Measurements from ENCODE around the gene FHIT. TPM values are rescaled to one million over a fixed set of nuclear protein-coding genes. Genes with fewer than 3 reads are reported as not detected.

FHIT gene
- total and polyA plus RNA-seq, 4 donors: 2.1 to 14.7 (median 6.6) TPM

GRCh38 chr3:60839246-60839645, 412.0 kb downstream of the FHIT start:
- H3K36me3 ChIP-seq (ENCODE audit: control insufficient read depth in 4 of 4, insufficient read depth in 3 of 4, low read depth in 1 of 4, low read length in 3 of 4): no peaks in the 10 kb centered on the region
- H3K27me3 ChIP-seq (ENCODE audit: control insufficient read depth in 4 of 4, insufficient read depth in 4 of 4, low read length in 3 of 4): no peaks in the 10 kb centered on the region
- H3K9ac ChIP-seq (ENCODE audit: low read depth in 1 of 2, low read length in 2 of 2): no peak overlapping the region
- WGBS: 88% methylated on average over 4 of the region's 4 CpGs
- H3K27ac ChIP-seq (ENCODE audit: low read depth in 1 of 2, low read length in 2 of 2): no peak overlapping the region
- H3K9me3 ChIP-seq (ENCODE audit: control insufficient read depth in 4 of 4, low read length in 3 of 4): no peaks in the 10 kb centered on the region
- no peak for DNase-seq (ENCODE audit: low spot score)
- H3K4me1 ChIP-seq (ENCODE audit: control insufficient read depth in 4 of 4, insufficient read depth in 4 of 4, low read length in 3 of 4): peaks cover 2 to 14% (median 10%) of the 10 kb centered on the region in 4 donors
- no peak overlapping the region for H3K4me3 ChIP-seq (ENCODE audit: low read depth in 1 of 3, low read length in 3 of 3)
- peak; percentile 27 to 29 for TF ChIP-seq RAD21 (IDR thresholded peaks at IDR 0.05)
- TF ChIP-seq HNF4A (conservative IDR thresholded peaks at IDR 0.05): no peak
- no peak for TF ChIP-seq TAF1 (conservative IDR thresholded peaks at IDR 0.05)
- no peak for TF ChIP-seq ATF3 (IDR thresholded peaks at IDR 0.05)

GRCh38 chr3:60835796-60836195, 415.5 kb downstream of the FHIT start:
- WGBS: 98% methylated on average over 5 of the region's 5 CpGs
- no peak for TF ChIP-seq CTCF (IDR thresholded peaks at IDR 0.05; ENCODE audit: low read depth, low read length, missing input control)
- TF ChIP-seq RXRA (IDR thresholded peaks at IDR 0.05): no peak
- TF ChIP-seq NR2F2 (IDR thresholded peaks at IDR 0.05): no peak
- TF ChIP-seq YY1 (IDR thresholded peaks at IDR 0.05): no peak
- TF ChIP-seq RAD21 (IDR thresholded peaks at IDR 0.05): no peak
- no peak for TF ChIP-seq SP1 (IDR thresholded peaks at IDR 0.05)
- TF ChIP-seq HNF4A (conservative IDR thresholded peaks at IDR 0.05): no peak
- no peak for TF ChIP-seq FOXA2 (IDR thresholded peaks at IDR 0.05)
- TF ChIP-seq FOXA1 (IDR thresholded peaks at IDR 0.05): no peak
- TF ChIP-seq MAX (IDR thresholded peaks at IDR 0.05): no peak
- TF ChIP-seq GABPA (IDR thresholded peaks at IDR 0.05 in 1 of 2, conservative IDR thresholded peaks at IDR 0.05 in 1 of 2): no peak
- no peak for TF ChIP-seq JUND (IDR thresholded peaks at IDR 0.05)
- no peak for TF ChIP-seq EGR1 (IDR thresholded peaks at IDR 0.05; ENCODE audit: low read depth in 2 of 2)
- TF ChIP-seq HNF4G (IDR thresholded peaks at IDR 0.05): no peak
- TF ChIP-seq ATF3 (IDR thresholded peaks at IDR 0.05): no peak
- no peak for TF ChIP-seq TAF1 (conservative IDR thresholded peaks at IDR 0.05)
- TF ChIP-seq ZBTB33 (IDR thresholded peaks at IDR 0.05): no peak
- no peak overlapping the region for H3K4me3 ChIP-seq (ENCODE audit: low read depth in 1 of 3, low read length in 3 of 3)
- no peaks in the 10 kb centered on the region for H3K27me3 ChIP-seq (ENCODE audit: control insufficient read depth in 4 of 4, insufficient read depth in 4 of 4, low read length in 3 of 4)
- no peaks in the 10 kb centered on the region for H3K36me3 ChIP-seq (ENCODE audit: control insufficient read depth in 4 of 4, insufficient read depth in 3 of 4, low read depth in 1 of 4, low read length in 3 of 4)
- H3K4me1 ChIP-seq (ENCODE audit: control insufficient read depth in 4 of 4, insufficient read depth in 4 of 4, low read length in 3 of 4): peaks cover 0 to 2% (median under 1%) of the 10 kb centered on the region in 4 donors
- no peak overlapping the region for H3K9ac ChIP-seq (ENCODE audit: low read depth in 1 of 2, low read length in 2 of 2)
- no peak overlapping the region for H3K27ac ChIP-seq (ENCODE audit: low read depth in 1 of 2, low read length in 2 of 2)
- DNase-seq (ENCODE audit: low spot score): no peak
- no peaks in the 10 kb centered on the region for H3K9me3 ChIP-seq (ENCODE audit: control insufficient read depth in 4 of 4, low read length in 3 of 4)

All from liver (tissue), 9 donors.